Myocyte (in vitro differentiated cells): Measurements from ENCODE around the gene PRPSAP2. TPM values are rescaled to one million over a fixed set of nuclear protein-coding genes. Genes with fewer than 3 reads are reported as not detected.
A peak's percentile ranks its signal among the peaks of the same experiment; 100 is the strongest.

Experiments used
- DNase-seq: peaks from one replicate; pipeline ENCODE4 v3.0.0-alpha.2; 2012; ENCODE audit warnings: low read depth
- total RNA-seq: library from RNA; depleted of rRNA; stranded (reverse); fragments of >200 nt; gene quantifications from 2 replicates; pipeline ENCODE4 v1.2.3, GENCODE V29; 2014

Gene PRPSAP2
- total RNA-seq, 1 donor from 2014 or later, result 30.3 TPM

DNA sequence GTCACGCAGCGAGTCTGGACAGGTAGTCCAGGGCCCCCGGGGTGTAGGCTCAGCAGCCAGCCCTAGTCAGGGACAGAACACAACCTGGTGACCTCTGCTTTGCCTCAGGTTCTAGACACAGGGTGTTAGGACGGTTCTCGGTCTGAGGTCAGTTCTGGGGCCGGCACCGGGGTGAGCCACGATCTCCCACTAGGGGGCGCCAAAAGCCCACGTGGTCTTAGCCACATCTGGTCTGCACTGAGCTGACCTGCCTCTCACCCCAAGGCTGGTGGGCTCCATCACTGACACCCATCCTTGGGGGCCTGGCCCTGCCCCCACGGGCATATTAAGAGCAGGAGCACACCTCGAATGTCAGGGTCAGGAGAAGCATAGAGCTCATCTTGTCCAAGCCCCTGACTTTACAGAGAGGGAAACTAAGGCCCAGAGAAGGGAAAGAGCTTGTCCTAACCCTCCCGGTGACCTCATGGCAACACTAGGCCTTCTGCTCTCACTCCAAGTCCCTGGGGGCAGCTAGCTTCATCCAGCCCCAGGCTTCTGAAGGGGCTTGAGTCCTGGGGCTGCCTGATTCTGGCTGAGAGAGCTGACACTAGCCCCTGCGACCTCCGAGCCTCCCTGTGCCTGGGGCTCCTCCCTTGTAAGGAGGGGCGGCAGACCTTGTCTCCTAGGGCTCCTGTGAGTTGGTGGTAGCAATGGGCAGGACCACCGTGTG lies 103.0 kb downstream of the PRPSAP2 start:
- DNase-seq, result peak; percentile 67

DNA sequence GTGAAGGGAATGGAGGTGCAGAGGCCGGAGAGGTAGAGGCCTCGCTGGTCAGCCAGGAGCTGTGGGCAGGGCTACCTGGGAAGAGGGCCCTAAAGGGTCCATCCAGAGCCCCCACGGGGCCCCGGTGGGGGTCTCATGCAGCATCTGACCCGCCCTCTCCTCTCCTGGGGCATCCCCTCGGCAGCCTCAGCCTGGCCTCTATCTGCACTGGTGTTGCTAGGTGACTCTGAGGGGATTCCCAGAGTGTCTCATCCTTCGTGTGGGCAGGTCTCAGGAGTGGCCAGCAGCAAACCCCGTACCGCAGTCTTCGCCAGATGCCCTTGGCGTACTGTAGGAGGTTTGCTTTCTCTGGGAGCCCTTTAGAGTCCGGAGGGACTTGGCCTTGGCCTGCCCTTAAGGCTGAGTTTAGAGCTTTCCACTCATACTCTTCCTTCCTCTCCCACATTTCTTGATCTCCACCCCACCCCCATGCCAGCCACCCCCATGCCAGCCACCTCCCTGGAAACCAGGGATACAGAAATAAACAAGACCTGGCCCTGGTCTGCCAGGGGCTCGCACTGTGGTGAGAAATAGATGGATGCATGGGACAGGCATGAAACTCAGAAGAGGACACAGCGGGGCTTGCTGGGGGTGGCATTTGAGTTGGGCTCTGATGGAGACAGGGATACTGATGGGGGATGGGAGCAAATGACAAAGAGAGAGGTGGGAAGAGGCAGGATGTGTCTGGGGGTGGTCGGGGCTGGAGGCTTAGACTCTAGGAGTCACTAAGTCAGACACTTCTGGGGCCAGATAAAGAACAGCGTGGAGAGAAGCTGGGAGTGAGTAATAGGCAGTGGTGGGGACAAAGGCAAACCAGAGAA lies 103.9 kb downstream of the PRPSAP2 start:
- no peak for DNase-seq

- no peak for DNase-seq
Observed at GRCh38 chr17:18962494-18962815, 104.5 kb downstream of the PRPSAP2 start.

- DNase-seq, result no peak
Observed at GRCh38 chr17:18963126-18964017, 105.4 kb downstream of the PRPSAP2 start.

GRCh38 chr17:18964018-18964351 lies 106.1 kb downstream of the PRPSAP2 start:
- DNase-seq, result no peak

- DNase-seq, result no peak
Observed at GRCh38 chr17:18964550-18964949, 106.6 kb downstream of the PRPSAP2 start.

DNA sequence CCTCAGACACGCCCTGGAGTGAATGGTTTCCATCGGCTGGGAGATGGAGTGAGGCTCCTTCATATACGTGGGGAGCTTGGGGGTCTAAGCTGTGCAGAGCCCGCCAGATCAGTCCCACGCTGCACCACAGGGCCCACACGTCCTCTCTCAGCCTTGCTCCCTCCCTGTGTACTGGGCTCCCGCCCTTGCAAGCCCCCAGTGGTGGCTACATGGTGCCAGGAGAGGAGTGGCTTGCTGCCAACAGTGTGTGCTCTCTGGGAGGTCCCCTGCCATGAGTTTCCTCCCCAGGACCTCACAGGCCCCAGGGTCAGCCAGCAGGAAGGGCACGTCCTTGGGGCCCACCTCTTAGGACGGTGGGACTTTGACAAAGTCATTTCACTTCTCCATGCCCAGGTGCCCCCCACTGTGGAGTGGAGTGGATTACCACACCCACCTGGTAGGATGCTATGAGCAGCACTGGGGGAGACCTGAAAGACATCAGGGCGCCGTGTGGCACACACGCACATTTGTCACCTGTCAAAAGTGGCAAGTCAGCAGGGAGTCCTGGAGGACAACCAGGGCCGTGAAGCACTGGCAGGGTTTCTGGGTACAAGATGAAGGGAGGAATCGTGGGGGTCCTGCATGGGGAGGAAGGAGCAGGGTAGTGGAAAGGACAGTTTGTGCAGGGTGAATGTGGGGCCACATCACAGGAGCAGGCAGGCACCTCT lies 107.8 kb downstream of the PRPSAP2 start:
- DNase-seq, result no peak

GRCh38 chr17:18966831-18967624 lies 109.1 kb downstream of the PRPSAP2 start:
- DNase-seq, result peak; percentile 62

- no peak for DNase-seq
Observed at GRCh38 chr17:18967916-18968315, 110.0 kb downstream of the PRPSAP2 start.

- no peak for DNase-seq
Observed at GRCh38 chr17:18968345-18968744, 110.4 kb downstream of the PRPSAP2 start.

DNA sequence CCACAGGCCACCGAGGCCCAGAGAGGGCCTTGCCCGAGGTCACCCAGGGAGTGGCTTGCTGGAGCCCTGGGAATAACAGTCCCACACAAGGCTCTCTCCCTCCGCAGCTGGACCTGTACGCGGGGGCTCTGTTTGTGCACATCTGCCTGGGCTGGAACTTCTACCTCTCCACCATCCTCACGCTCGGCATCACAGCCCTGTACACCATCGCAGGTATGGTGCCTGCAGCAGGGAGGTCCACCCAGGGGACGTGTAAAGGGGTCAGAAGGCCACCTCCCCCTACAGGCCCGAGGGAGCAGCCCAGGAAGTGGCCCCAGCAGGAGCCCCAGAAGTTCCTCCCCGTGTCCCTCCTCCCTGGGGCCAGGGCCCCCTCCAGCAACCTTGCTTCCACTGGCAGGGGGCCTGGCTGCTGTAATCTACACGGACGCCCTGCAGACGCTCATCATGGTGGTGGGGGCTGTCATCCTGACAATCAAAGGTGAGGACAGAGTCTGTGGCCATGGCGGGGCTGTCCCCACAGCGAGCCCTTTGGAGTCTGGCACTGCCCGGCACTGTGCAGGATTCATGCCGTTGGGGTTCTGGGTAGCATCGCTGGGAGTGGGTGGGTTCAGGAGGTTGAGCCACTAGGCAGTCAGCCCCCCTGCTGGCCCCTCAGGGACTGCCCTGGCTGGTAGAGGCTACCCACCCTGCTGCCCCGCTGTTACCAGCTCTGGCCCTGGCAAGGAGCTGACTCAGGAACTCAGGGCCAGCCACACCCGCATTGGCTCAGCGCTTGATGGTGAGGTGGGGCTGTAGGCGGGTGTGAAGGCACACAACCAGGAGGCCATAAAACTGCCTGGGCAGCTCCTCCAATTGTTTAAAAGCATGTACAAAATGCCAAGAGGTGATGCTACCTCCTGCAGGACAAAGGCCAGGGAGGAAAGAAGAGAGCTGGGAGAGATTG lies 111.3 kb downstream of the PRPSAP2 start:
- DNase-seq, result no peak

DNA sequence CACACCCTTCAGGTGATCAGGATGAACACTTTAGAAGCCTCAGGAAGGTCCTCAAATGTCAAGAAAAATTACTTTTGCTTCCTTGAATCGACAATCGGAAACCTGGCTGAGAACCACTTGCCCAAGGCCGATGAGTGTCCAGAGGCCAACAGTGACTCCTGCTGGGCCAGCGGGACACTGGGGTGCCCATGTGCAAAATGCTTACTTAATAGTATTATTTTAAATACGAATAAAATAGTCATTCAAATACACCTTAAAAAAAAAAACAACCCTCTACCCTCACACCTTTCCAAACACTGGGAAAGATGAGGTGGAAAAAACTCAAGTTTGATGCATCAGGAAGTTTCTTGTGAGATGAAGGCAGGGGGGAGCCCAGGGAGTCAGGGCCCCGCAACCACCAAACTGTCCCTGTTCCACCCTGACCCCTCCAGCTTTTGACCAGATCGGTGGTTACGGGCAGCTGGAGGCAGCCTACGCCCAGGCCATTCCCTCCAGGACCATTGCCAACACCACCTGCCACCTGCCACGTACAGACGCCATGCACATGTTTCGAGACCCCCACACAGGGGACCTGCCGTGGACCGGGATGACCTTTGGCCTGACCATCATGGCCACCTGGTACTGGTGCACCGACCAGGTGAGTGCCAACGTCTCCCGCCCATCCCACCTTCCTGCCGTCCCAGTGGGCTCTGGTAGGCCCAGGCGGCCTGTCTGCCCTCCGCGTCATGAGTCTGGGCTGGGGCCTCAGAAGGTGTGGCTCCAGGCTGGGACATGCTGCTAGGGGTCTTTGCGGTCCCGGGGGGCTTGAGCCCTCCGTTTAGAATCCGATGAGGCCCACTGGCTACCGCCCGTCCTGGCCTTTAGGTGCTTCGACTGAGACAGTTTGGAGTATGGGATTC lies 112.9 kb downstream of the PRPSAP2 start:
- DNase-seq, result no peak

DNA sequence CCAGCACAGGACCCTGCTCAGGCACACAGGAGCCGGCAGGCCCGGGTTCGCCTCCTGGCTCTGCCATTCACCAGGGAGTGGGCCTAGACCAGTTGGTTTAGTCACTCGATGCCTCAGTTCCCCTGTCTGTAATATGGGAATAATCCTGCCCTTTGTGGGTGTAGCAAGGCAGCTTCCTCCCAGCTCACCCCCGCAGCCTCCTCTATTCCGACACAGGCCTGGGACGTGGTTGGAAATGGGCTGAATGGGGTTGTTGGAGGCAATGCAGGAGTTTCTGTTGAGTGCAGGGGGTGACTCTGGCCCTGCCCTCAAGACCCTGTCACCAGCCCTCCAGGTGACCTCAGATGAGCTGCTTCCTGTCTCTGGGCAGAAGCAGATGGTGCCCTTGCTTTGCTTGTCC lies 113.9 kb downstream of the PRPSAP2 start:
- no peak for DNase-seq

DNA sequence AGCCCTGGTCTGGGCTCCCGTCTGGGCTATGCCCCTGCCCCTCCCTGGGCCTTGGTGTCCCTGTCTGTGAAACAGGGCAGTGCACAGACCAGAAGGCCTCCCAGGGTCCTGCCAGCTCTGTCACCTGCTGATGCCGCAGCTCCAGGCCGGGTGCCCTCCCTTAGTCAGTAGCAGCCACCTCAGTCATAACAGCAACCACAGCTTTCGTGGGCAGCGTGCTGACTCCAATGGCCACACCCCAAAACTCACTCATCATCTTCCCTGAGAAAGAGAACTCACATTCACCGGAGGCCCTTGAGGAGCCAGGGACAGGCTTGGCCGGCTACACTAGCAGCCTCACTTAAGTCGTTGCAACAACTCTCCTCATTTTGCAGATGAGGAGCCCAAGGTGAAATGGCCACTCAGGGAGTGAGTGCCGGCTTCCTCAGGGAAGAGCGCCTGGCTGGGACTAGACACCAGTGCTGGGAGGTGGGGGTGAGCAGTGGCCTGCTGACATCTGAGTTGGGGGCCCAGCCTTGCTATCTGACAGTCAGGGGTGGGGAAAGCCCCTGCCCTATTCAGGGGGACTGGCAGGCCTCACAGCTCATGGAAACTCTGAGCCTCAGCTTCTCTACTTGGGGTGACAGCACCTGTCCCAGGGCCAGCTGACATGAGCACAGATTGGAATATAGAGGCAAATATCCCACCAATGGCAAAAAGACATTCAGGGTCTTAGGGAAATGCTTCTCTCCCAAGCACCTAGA lies 116.6 kb downstream of the PRPSAP2 start:
- DNase-seq, result peak; percentile 59

DNA sequence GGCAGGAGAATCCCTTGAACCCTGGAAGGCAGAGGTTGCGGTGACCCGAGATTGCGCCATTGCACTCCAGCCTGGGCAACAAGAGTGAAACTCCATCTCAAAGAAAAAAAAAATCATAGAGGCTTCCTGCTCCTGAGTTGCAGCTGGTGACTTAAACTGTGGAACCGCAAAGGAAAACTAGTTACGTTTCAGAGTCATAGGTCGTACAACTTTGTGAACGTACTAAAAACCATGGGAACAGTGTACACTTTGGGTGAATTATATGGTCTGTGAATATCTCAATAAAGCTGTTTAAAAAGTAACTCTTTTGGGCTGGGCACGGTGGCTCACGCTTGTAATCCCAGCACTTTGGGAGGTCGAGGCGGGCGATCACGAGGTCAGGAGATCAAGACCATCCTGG lies 117.7 kb downstream of the PRPSAP2 start:
- DNase-seq, result no peak

DNA sequence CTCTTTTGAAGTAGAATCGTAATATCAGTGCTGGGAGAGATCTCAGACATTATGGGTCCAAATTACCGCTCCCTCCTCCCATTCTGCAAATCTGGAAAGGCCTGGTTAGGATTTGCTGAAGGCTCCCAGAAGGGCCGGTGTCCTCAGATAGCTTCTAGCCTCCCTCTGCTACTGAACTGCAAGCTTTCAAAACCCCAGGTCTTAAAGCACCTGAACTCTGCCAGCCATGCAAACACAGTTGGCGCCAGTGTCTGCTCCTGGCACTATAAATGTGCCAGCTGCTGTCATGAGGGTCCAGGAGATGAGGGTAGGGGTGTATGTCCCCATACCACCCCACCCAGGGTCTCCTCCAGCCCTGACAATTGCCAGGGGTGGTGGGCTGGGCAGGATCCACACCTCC lies 118.3 kb downstream of the PRPSAP2 start:
- DNase-seq, result no peak

DNA sequence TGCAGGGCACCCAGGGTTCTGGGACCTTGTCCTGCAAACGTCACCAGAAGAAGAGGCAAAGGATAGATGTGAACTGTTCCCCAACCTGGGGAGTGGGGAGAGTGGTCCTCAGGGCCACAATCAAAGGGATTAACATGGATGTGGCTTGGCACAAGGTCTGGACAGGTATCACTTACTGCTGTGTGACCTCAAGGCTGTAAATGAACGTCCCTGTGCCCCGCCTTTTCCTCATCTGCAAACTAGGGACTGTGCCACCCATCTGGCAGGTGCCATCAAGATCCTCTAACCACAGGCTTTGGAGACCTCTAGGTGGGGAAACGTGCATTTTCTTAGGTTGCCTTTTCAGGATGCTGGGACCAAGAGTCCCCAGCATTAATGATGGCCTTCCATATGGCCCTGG lies 119.1 kb downstream of the PRPSAP2 start:
- DNase-seq, result no peak

GRCh38 chr17:18977646-18978045 lies 119.7 kb downstream of the PRPSAP2 start:
- no peak for DNase-seq
